Right hindlimb (tissue), 1 donor: Measurements from ENCODE around the gene IRF9.

Experiments
- DNase-seq: peaks from one replicate; pipeline ENCODE4 v3.0.0-alpha.2; 2018

IRF9 gene

DNA sequence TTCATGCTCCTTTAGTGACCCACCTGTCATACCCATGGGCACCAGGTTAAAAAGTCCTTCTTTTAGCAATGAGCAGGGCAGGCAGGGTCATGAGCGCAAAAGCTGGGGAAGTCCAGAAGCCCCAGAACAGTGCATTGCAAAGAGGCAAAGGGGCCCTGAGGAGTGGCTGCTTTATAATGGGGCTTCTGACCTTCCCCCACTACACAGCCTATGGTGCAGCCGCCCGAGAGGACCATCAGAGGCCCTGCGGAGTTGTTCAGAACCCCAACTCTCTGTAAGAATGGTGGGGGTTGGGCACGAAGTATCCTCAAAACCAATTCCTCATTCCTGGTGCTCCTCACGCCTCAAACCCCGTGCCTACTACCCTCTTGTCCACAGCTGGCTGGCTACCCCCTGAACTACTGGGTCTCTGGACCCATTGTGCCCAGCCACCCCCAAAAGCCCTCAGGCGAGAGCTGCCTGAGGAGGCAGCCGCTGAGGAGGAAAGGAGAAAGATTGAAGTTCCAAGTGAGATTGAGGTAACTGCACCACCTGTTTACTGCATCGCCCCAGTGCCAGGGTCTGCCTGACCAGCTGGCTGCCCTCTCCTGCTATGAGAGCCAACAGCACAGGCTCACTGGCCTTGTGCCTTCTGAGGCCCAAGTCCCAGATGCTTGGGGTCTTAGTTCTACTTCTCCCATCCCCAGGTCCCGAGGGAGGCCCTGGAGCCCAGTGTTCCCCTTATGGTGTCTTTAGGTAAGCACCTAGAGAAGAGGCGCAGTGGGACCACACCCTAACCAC, 17.5 kb downstream of the IRF9 start:
- DNase-seq, result no peak

DNA sequence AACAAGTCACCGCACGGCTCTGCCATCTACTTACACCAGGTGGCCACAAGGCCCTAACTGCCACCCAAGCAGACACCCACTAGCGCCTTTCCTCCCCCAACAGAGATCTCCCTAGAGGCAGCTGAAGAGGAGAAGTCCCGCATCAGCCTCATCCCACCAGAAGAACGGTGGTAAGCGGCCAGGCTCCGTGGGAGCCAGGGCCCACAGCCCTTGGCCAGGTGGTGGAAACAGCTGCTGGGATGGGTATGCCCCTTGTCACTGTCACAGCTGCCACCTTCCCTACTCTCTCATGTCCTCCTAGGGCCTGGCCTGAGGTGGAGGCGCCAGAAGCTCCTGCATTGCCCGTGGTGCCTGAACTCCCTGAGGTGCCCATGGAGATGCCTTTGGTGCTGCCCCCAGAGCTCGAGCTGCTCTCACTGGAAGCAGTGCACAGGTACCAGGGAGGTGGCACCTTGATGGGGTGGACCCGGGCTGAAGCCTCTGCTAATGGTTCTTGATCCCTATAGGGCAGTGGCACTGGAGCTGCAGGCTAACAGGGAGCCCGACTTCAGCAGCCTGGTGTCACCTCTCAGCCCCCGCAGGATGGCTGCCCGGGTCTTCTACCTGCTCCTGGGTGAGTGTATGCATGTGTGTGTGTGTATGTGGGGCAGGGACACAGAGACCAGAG, 18.4 kb downstream of the IRF9 start:
- DNase-seq, result no peak

DNA sequence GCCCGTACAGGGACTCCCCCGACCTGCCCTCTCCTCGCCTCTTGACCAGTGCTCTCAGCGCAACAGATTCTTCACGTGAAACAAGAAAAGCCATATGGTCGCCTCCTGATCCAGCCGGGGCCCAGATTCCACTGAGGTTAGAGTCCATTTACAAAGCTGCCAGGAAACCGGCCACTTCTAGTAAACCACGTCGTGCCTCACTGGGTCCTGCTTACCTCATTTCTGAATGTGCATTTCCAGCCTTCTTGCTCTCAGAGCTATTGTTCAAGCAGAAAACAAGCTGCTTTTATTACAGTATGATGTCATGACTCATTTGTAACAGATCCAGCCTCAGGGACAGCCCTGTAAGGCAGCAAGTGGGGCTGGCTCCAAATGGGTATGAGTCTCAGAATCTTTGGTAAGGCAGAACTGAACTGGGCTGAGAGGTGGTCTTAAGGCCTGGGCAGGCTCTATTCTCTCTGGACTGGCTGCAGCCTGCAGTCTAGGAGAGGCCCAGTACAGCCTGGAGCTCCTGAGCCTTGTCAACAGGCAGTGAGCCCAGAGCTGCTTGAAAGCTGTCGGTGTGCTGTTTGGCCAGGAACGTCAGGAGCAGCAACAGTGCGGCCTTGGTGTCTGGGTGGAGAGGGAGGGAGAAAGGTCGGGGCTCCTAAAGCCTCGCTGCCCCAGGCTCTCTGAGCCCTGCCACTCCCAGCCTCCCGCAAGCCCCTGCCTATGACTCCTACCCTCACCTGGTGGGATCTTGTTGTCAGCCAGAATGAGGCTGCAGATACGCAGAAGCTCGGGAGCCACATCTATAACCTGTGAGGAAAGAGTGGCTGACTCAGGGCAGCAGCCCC, 19.1 kb downstream of the IRF9 start:
- DNase-seq, result no peak

DNA sequence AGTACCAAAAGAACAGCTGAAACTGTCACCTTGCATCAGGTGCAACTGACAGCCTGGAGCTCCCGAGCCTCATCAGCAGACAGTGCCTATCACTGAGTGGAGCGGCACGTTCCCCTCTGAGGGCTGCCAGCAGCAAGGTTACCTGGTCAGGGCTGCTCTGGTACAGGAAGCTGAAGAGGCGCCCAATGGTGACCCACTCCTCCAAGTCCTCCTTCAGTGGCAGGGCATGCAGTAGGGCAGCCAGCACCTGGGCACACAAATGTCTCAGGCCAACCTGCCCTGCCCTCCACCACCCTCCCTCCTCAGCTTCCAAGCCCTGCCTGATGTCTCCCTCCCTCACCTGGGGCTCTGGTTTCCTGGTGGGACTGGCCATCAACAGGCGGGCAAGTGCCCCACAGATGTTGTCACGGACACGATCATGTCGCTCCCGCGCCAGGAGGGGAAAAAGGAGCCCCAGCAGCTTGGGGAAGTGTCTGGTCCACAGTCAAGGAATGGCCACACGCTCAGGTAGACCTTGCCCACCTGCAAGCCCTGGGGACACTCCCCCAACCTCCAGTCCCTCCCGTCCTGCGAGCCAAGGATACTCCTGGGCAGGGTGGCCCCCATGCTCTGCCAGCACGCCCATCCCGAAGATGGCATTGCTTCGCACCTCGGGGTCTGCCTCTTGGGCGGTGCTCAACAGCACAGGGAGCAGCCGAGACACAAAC, 20.5 kb downstream of the IRF9 start:
- DNase-seq, result no peak

DNA sequence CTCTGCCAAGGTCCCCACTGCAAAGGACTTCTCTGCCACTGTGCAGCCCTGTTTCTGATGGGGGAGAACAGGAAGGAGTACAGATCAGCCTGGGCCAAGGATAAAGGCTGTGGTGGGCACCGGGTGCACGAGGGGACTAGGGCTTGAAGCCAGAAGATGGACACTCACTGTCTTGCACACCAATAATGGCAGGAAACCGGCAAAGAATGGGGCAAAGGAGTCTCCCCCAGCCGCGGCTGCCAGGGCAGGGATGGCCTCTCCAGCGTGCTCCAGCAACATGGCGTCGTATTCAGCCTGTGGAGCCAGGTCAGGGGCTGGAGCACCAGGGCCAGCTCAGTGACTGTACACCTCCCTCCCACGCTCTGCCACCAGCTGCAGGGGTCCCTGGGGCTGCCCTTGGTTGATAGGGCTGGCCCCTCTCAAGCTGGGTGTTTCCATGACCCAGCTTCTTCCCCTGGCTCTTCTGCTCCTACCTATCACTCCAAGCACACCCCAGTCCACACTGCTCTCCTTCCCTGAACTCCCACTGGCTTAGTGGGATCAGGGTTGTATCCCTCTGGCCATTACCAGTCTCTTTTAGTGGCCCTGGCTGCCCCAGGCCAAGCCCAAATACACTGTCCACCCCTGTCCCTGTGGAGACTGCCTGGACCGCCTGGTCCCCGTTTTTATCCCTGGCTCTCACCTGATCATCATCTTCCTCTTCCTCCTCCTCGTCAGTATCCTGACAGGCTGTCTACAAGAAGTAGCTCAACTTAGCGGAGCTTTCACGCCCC, 21.2 kb downstream of the IRF9 start:
- DNase-seq, result no peak

DNA sequence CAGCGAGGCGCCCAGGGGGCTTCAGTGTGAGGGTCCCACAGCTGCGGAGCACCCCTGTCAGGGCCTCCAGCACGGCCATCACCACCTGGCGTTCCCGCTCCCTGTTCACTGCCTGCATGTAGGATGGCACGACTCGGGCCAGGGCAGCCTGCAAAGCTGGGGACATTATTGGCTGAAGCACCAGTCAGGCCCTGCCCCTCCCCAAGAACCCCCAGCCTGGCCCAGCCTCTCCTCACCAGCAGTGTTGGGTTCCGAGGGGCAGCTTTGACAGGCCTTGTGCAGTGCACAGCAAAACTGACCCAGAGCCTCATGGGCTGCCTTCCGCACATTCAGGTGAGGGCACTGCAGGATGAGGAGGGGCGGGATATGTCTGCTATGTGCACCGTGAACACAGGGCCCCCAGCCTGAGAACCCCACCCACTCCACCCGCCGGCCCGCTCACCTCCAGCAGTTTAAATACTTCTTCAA, 22.0 kb downstream of the IRF9 start:
- no peak for DNase-seq

DNA sequence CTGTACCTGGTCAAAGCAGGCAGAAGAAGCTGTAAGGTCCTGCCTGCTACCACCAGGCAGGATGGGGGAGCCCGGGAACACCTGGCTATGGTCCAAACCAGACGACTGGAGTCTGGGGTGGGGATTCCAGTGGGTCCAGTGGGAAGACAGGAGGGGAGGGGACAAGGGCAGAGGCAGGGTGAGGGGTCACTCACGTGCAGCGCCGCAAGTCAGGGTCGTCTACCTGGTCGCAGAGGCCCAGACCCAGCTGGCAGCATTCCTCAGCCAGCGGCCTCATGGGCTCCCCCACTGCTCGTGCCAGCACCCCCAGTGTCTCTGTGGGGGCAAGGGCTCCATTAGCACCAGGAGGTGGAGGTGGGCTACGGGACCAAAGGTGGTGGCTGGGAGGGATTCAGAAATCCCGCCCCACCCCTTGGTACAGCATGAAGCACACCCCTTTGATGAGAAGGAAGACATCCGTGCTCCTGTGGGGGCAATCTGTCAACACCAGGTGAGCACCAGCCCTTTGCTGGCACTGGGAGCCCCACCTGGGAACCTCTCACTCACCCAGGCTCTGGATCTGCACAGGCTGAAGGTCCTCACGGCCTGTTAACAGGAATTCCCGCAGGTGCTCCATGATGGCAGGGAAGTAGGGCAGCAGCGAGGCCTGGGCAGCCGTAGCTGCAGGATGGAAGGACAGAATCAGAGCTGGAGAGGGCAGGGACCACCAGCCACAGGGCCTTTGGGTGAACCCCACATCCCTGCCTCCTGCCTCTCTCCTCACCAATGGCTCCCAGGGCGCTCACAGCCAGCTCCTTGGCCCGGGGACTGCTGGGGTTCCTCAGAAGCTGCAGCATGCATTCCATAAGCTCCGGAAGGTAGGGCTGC, 23.3 kb downstream of the IRF9 start:
- no peak for DNase-seq

DNA sequence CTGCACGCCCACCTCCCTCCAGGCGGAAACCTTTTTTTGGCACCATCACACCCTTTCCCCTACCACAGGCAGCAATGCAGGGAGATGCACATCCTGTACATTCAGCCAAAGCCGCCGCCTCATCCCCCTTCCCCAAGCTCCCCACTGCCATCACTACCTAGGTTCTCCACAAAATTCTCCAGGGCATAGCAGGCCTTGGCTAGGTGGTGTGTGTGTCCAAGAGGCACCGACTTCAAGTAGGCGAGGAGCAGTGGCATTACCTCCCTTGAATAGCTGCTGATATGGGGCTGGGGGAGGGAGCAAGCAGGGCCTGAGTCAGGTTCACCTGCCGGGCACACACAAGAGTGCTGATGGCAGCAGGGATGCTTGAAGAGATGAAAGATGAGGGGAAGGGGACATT, 24.0 kb downstream of the IRF9 start:
- DNase-seq, result no peak

DNA sequence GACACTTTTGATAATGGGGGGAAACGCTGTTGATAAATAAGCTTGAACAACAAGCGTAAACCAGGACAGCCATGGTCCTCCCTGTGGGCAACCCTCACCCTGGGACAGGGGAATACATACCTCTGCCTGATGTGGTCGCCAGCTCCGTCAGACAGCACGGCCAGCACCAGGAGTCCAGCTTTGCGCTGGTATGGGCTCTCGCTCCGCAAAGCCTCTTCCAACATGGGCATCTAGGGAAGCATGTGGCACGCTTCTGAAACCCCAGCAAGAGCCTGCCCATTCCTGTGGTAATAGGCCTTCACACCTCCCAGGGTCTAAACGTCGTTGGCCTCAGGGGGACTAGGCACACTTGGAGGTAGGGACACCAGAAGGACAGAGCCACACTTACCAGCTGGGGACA, 24.7 kb downstream of the IRF9 start:
- DNase-seq, result no peak

DNA sequence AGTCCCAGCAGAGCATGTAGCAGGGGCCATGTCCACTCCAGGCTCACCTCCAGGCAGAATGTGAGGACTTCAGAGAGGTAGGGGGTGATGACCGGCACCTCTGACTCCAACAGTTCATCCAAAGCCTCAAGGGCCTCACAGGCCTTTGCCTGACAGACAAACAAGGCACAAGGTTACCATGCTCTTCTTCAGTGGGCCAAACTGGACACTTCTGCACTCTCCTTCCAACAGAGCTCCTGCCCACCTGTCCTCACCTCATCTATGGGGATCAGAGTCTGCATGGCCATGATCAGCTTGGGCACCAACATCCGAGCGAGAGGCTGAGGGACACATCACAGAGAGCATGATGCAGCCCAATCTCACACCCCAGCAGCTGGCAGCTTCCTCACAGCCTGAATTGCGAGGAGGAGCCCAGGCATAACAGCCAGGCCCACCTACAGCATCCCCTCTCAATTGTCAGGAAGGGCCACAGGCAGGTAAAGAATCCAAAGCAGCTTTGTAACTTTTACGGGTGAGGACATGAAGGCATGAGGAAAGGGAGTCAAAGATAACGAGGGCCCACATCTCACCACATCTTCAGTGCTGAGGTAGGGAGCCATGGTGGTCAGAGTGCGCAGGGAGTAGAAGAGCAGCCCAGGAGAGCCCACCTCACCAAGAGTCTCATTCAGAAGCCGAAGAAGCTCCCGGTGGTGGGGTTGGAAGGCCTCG, 25.9 kb downstream of the IRF9 start:
- no peak for DNase-seq

DNA sequence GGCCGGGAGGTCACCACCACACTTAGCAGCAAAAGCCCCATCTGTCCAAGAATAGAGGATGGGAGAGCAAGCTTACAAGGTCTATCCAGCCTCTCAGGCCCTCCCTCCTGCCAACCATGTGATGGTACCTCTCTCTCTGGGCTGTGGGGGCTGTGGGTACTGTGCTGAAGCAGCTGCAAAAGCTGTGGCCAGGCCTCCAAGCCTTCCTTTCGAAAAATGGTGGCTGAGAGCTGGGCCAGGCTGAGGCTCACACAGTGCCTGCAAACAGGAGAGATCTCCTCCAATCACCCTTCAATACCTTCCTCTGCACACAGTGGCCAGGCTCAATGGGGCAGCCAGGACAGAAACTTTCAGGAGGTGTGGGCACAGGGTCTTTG, 26.5 kb downstream of the IRF9 start:
- DNase-seq, result no peak

DNA sequence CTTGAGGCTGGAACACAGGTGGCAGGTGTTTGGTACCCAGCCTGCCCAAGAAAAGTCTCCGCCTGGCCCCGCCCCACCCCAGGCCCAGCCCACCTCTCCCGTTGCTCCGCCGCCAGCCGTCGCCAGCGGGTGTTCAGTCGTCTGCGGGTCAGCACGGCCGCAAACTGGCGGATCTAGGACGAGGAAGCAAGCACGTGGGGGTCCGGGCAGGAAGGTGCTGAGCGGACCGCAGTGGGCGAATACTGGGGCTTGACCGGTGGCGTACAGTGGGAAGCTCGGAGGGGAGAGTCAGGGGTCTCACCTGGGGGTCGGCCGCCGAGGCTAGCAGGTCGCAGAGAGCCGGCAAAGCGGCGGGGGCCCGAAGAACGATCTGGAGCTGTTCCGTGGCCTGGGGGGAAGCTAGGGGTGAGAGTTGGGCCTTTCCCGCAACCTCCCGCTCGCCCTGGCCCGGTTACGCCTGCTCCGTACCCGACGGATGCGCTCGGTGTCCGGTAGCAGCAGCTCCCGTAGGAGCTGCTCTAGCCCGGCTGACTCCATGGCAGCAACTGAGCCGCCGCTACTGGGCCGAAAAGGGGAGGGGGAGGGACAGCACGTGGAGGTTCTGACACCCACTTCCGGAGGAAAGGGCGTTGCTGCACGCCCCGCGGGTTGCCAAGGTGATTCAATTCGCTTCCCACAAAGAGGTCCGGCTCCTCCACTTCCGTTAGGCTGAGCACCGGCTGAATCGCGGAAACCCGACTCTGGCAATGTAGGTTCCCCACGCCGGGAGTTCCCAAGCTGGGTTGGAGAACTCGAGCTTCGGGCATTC, 27.4 kb downstream of the IRF9 start, which contains the start of gene IPO4:
Gene IPO4, minus strand, starts transcription at position 566 of the 808 bp plus-strand sequence. Its CDS starts 29 bp downstream, at position 537.
- DNase-seq, result peak; percentile 96

DNA sequence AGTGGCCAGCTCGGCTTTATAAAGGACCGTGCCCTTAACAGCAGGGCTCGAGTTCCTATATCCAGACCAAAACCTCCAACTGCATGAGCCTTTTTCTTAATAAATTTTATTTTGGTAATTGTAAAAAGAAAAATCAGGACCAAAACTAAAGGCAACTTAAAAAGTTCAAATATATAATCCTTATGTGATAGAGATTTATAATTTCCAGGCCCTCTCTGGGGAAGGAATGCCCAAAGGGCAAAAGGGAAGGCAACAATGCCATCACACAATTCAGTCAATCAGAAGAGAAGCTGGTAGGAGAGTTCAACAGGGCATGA, 28.0 kb downstream of the IRF9 start:
- no peak for DNase-seq

DNA sequence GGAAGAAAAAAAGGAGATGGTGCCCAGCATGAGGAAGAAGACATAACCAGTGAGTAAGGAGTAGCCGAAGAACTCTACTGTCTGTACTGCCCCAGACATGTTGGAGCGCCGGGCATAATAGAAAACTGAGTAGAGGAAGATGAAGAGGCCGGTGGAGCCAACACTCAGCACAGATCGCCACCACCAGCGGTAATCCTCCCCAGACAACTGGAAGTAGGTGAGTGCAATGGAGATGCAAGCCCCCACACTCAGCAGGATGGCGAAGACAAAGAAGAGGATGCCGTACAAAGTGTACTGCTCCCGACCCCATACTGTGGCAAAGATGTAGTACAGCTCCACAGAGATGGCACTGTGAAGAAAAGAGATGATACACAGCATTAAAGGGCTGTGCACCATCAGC, 28.4 kb downstream of the IRF9 start:
- no peak for DNase-seq

DNA sequence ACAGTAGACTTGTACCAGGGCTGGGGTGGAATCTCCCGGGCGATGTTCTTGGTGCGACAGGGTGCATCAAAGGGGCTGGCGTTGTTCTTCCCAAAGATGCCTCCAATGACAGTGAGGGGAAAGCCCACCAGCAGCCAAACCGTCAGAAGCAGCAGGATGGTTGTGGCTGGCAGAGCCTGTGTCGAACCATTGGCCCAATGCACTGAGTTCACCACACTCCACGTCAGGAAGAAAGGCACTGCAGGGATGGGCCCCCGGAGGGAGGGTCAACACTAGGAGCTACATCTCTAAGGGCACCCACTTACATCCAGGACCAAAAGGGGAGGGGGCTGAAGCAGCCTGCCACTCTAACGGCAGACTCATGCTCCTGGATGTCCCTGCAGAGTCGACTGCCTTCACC, 29.4 kb downstream of the IRF9 start:
- DNase-seq, result no peak

DNA sequence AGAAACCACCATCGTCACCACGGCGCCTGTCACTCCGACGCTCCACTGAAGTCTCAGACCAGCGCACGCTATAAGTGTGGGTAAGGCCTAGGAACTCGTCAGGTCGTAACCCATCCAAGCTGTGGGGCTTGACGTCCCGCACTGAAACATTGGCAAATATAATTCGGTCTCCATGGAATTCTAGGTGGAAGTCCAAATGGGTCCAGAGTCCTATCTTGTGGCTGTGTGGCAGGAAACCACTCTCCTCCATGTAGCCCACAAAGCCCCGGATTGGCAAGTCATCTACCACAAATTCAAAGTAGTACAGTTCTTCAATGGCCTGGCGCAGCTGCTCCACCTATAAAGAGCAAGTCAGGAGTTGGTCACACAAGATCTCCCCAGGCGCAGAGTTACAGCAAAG, 31.9 kb downstream of the IRF9 start:
- no peak for DNase-seq

DNA sequence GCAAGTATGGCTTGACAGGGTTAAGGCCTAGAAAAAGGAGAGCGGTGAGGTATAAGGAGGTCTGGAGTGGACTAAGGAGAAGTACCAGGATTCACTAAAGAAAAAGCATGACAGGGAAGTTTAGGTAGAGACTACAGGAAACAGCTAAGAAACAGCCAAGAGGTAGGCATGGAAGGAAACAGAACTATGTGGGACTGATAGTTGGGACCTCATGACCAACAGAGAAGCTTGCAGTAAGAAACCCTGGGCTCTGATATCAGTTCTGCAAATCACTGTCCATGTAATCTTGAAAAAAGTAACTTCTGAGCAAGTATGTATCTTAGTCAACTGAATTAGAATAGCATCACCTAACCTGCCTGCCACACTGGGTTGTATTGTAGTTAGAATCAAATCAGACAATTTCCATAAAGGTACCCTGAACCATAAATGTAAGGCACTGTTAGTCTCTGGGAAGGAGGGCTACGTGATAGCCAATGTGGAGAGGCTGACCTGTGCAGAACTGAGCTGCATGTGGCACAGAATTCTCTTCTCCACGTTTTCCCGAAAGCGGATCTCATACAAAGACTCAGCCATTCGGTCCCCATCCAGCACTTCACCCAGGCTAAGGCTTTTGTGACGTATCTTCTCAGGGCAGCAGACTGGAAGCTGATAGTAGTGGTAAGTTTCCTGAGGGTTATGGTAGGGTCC, 33.3 kb downstream of the IRF9 start:
- no peak for DNase-seq

DNA sequence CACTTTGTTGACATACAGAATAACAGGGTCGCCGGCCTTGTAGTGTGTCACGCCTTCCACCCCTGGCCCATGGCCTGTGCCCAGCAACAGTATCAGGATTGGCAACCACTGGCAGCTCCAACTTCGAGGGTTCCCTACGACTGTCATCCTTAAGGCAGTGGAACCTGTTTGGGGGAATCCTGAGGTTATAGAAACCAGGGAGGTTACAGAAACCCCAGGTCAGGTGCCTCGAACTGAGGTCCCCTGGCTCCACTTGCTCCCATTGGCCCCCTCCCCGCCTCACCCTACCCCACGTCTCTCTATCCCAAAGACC, 33.8 kb downstream of the IRF9 start:
- no peak for DNase-seq
